WTC11 (cell line): ENCODE measurements around the gene MRPL23. TPM values are rescaled to one million over a fixed set of nuclear protein-coding genes. Genes with fewer than 3 reads are reported as not detected.
A peak's percentile ranks its signal among the peaks of the same experiment; 100 is the strongest.

Source experiments
- ATAC-seq: fragments of 200-7000 bp; cut with Tn5 transposase; 2 replicates; pipeline ENCODE4 v1.10.0; 2021; ENCODE audit warnings: mild to moderate bottlenecking, moderate library complexity
- CTCF ChIA-PET: fragments of 300-600 bp; sonication (Branson Sonifier 250); formaldehyde crosslinking; loops from one replicate; lab custom pipeline; 2021; ENCODE audit warnings: antibody characterized with exemption; lab: Charles Lee
- POLR2A ChIA-PET: fragments of 350-600 bp; sonication (Branson Sonifier 250); formaldehyde crosslinking; loops from one replicate; lab custom pipeline; 2021; ENCODE audit warnings: antibody characterized with exemption; lab: Charles Lee
- DNase-seq: peaks from one replicate; pipeline ENCODE4 v3.0.0; 2021; ENCODE audit warnings: low spot score
- H3K27ac Mint-ChIP-seq: 2 replicates; pipeline ENCODE4 v1.8.0; 2021; ENCODE audit warnings: mixed read lengths
- H3K27me3 Mint-ChIP-seq: 2 replicates; pipeline ENCODE4 v1.8.0; 2021; ENCODE audit warnings: low read depth, mild to moderate bottlenecking, moderate library complexity, mixed read lengths
- H3K36me3 Mint-ChIP-seq: 2 replicates; pipeline ENCODE4 v1.8.0; 2021; ENCODE audit warnings: mixed read lengths
- H3K4me1 Mint-ChIP-seq: 2 replicates; pipeline ENCODE4 v1.8.0; 2022; ENCODE audit warnings: mixed read lengths
- H3K4me3 Mint-ChIP-seq: 2 replicates; pipeline ENCODE4 v1.8.0; 2021; ENCODE audit warnings: mild to moderate bottlenecking, moderate library complexity, mixed read lengths
- H3K9me3 Mint-ChIP-seq: 2 replicates; pipeline ENCODE4 v1.8.0; 2021; ENCODE audit warnings: mixed read lengths
- CREM ChIP-seq: sonication (generic); formaldehyde crosslinking; IDR thresholded peaks from 2 replicates; pipeline ENCODE4 v1.8.1; 2022; ENCODE audit warnings: mild to moderate bottlenecking, missing genetic modification reagents, moderate library complexity
- E2F1 ChIP-seq: sonication (generic); formaldehyde crosslinking; IDR thresholded peaks from 2 replicates; pipeline ENCODE4 v1.8.0; 2022; ENCODE audit warnings: mild to moderate bottlenecking, missing genetic modification reagents
- ETV6 ChIP-seq: sonication (generic); formaldehyde crosslinking; IDR thresholded peaks from 2 replicates; pipeline ENCODE4 v1.8.1; 2022; ENCODE audit warnings: mild to moderate bottlenecking, missing genetic modification reagents
- FOXJ3 ChIP-seq: sonication (generic); formaldehyde crosslinking; IDR thresholded peaks from 2 replicates; pipeline ENCODE4 v1.9.0; 2021; ENCODE audit warnings: missing genetic modification reagents, mild to moderate bottlenecking, borderline replicate concordance
- FOXK1 ChIP-seq: sonication (generic); formaldehyde crosslinking; IDR thresholded peaks from 2 replicates; pipeline ENCODE4 v1.8.0; 2022; ENCODE audit warnings: mild to moderate bottlenecking, moderate library complexity, missing genetic modification reagents
- GABPB1 ChIP-seq: sonication (generic); formaldehyde crosslinking; IDR thresholded peaks from 2 replicates; pipeline ENCODE4 v1.8.1; 2023; ENCODE audit warnings: mild to moderate bottlenecking, missing genetic modification reagents
- GRHL2 ChIP-seq: fragments of 250-450 bp; sonication (Bioruptor Pico); IDR thresholded peaks from 2 replicates; pipeline ENCODE4 v1.8.0; 2022; ENCODE audit warnings: mild to moderate bottlenecking, moderate library complexity; ENCODE audit not compliant: insufficient replicate concordance, severe bottlenecking
- HMGA2 ChIP-seq: fragments of 250-450 bp; sonication (Bioruptor Pico); IDR thresholded peaks from 2 replicates; pipeline ENCODE4 v1.4.0; 2021; ENCODE audit warnings: mild to moderate bottlenecking, moderate library complexity
- IRF2 ChIP-seq: sonication (generic); formaldehyde crosslinking; IDR thresholded peaks from 2 replicates; pipeline ENCODE4 v1.8.0; 2022; ENCODE audit warnings: low read depth, missing genetic modification reagents, borderline replicate concordance
- KAT7 ChIP-seq: sonication (generic); formaldehyde crosslinking; IDR thresholded peaks from 2 replicates; pipeline ENCODE4 v1.8.1; 2023; ENCODE audit warnings: missing genetic modification reagents, mild to moderate bottlenecking, borderline replicate concordance
- NFYB ChIP-seq: sonication (generic); formaldehyde crosslinking; conservative IDR thresholded peaks from 2 replicates; pipeline ENCODE4 v1.8.0; 2022; ENCODE audit warnings: low read depth, missing genetic modification reagents
- NR3C1 ChIP-seq: sonication (generic); formaldehyde crosslinking; conservative IDR thresholded peaks from 2 replicates; pipeline ENCODE4 v1.8.1; 2023; ENCODE audit warnings: low read depth, mild to moderate bottlenecking, missing genetic modification reagents
- RORB ChIP-seq: fragments of 250-450 bp; sonication (Bioruptor Pico); IDR thresholded peaks from 2 replicates; pipeline ENCODE4 v1.9.0; 2021; ENCODE audit warnings: mild to moderate bottlenecking
- SOX15 ChIP-seq: fragments of 250-450 bp; sonication (Bioruptor Pico); IDR thresholded peaks from 2 replicates; pipeline ENCODE4 v1.9.0; 2021; ENCODE audit warnings: mild to moderate bottlenecking
- TEAD4 ChIP-seq: sonication (generic); formaldehyde crosslinking; IDR thresholded peaks from 2 replicates; pipeline ENCODE4 v1.8.0; 2022; ENCODE audit warnings: mild to moderate bottlenecking, missing genetic modification reagents
- USF1 ChIP-seq: sonication (generic); formaldehyde crosslinking; IDR thresholded peaks from 2 replicates; pipeline ENCODE4 v1.8.0; 2022; ENCODE audit warnings: mild to moderate bottlenecking, missing genetic modification reagents
- ZNF232 ChIP-seq: sonication (generic); formaldehyde crosslinking; IDR thresholded peaks from 2 replicates; pipeline ENCODE4 v1.8.0; 2022; ENCODE audit warnings: mild to moderate bottlenecking, missing genetic modification reagents
- ZNF281 ChIP-seq: sonication (generic); formaldehyde crosslinking; IDR thresholded peaks from 2 replicates; pipeline ENCODE4 v1.8.0; 2023; ENCODE audit warnings: mild to moderate bottlenecking, missing genetic modification reagents
- ZNF396 ChIP-seq: fragments of 250-450 bp; sonication (Bioruptor Pico); IDR thresholded peaks from 2 replicates; pipeline ENCODE4 v1.8.0; 2021; ENCODE audit warnings: mild to moderate bottlenecking, moderate library complexity, borderline replicate concordance
- ZNF416 ChIP-seq: fragments of 250-450 bp; sonication (Bioruptor Pico); IDR thresholded peaks from 2 replicates; pipeline ENCODE4 v1.9.0; 2021; ENCODE audit warnings: mild to moderate bottlenecking, inconsistent platforms
- ZNF423 ChIP-seq: fragments of 250-450 bp; sonication (Bioruptor Pico); IDR thresholded peaks from 2 replicates; pipeline ENCODE4 v2.1.2; 2022; ENCODE audit warnings: mild to moderate bottlenecking, moderate library complexity
- ZNF671 ChIP-seq: fragments of 250-450 bp; sonication (Bioruptor Pico); IDR thresholded peaks from 2 replicates; pipeline ENCODE4 v1.8.0; 2021; ENCODE audit warnings: mild to moderate bottlenecking
- total RNA-seq: library from RNA; stranded (reverse); gene quantifications from 3 replicates; pipeline ENCODE4 v1.2.3, GENCODE V29; 2021
- TF ChIP-seq, protein P1 (sequence below): sonication (generic); formaldehyde crosslinking; IDR thresholded peaks from 2 replicates; pipeline ENCODE4 v1.8.0; 2023; ENCODE audit warnings: missing genetic modification reagents, mild to moderate bottlenecking, borderline replicate concordance

MRPL23 gene
- total RNA-seq, 1 experiment from 2014 or later = 73.0 TPM

- CTCF ChIA-PET = interaction anchor here (0.6 to 5.5 kb wide), 12 partner anchors 12 to 317 kb away, joined by 3 to 25 read pairs (median 5); partner anchors contain the start of gene H19
- H3K36me3 Mint-ChIP-seq = no peaks in the 10 kb centered on the region
- DNase-seq (no peak), ATAC-seq (no peak; the same call in 1 of the 2 replicates)
- H3K27me3 Mint-ChIP-seq = no peaks in the 10 kb centered on the region
- no peak overlapping the region for H3K27ac Mint-ChIP-seq
- no peaks in the 10 kb centered on the region for H3K9me3 Mint-ChIP-seq
- POLR2A ChIA-PET = no interaction called here
- no peak overlapping the region for H3K4me3 Mint-ChIP-seq
- TF ChIP-seq ZNF423 (CRISPR knock-in tag) (no peak), ZNF281 (CRISPR knock-in tag) (no peak), SOX15 (no peak), RORB (CRISPR knock-in tag) (no peak), TEAD4 (CRISPR knock-in tag) (no peak), IRF2 (CRISPR knock-in tag) (no peak), HMGA2 (CRISPR knock-in tag) (no peak), USF1 (CRISPR knock-in tag) (no peak), NR3C1 (no peak), CREM (CRISPR knock-in tag) (no peak), GABPB1 (CRISPR knock-in tag) (no peak), GRHL2 (CRISPR knock-in tag) (no peak), FOXK1 (CRISPR knock-in tag) (no peak), FOXJ3 (CRISPR knock-in tag) (no peak), ZNF671 (CRISPR knock-in tag) (no peak), NFYB (CRISPR knock-in tag) (no peak), ZNF232 (CRISPR knock-in tag) (no peak), ETV6 (CRISPR knock-in tag) (no peak), ZNF396 (CRISPR knock-in tag) (no peak), KAT7 (CRISPR knock-in tag) (no peak)
- H3K4me1 Mint-ChIP-seq = no peaks in the 10 kb centered on the region
Measured at GRCh38 chr11:1969776-1970175, 22.6 kb downstream of the MRPL23 start.

DNA sequence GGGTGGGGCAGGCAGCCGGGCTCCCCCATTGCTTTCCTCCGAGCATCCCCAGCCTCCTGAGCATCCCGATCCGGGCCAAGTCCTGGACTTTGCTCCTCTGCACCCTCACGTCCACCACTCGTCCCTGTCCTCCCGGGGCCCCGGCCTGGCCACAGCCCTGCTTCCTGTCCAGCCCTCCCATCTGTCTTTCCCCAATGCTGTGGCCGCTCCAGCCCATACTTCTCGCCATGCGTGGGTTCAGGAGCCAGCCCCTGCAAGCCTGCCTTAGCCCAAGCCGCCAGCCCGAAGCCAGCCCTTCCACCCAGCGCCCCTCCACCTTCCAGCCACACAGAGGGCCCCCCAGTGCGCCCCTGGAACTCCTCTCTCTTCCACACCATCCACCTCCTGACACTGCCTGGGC, 23.8 kb downstream of the MRPL23 start:
- Mint-ChIP-seq H3K9me3 (no peaks in the 10 kb centered on the region), H3K27me3 (no peaks in the 10 kb centered on the region), H3K27ac (no peak overlapping the region), H3K4me3 (no peak overlapping the region), H3K36me3 (no peaks in the 10 kb centered on the region), H3K4me1 (no peaks in the 10 kb centered on the region)
- no peak for TF ChIP-seq E2F1
- TF ChIP-seq, protein P1, sequence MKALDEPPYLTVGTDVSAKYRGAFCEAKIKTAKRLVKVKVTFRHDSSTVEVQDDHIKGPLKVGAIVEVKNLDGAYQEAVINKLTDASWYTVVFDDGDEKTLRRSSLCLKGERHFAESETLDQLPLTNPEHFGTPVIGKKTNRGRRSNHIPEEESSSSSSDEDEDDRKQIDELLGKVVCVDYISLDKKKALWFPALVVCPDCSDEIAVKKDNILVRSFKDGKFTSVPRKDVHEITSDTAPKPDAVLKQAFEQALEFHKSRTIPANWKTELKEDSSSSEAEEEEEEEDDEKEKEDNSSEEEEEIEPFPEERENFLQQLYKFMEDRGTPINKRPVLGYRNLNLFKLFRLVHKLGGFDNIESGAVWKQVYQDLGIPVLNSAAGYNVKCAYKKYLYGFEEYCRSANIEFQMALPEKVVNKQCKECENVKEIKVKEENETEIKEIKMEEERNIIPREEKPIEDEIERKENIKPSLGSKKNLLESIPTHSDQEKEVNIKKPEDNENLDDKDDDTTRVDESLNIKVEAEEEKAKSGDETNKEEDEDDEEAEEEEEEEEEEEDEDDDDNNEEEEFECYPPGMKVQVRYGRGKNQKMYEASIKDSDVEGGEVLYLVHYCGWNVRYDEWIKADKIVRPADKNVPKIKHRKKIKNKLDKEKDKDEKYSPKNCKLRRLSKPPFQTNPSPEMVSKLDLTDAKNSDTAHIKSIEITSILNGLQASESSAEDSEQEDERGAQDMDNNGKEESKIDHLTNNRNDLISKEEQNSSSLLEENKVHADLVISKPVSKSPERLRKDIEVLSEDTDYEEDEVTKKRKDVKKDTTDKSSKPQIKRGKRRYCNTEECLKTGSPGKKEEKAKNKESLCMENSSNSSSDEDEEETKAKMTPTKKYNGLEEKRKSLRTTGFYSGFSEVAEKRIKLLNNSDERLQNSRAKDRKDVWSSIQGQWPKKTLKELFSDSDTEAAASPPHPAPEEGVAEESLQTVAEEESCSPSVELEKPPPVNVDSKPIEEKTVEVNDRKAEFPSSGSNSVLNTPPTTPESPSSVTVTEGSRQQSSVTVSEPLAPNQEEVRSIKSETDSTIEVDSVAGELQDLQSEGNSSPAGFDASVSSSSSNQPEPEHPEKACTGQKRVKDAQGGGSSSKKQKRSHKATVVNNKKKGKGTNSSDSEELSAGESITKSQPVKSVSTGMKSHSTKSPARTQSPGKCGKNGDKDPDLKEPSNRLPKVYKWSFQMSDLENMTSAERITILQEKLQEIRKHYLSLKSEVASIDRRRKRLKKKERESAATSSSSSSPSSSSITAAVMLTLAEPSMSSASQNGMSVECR (CRISPR knock-in tag) = no peak
- no peak for TF ChIP-seq ZNF416 (CRISPR knock-in tag)
- no peak for TF ChIP-seq ZNF671 (CRISPR knock-in tag)
- no peak for TF ChIP-seq HMGA2 (CRISPR knock-in tag)
- POLR2A ChIA-PET = no interaction called here
- CTCF ChIA-PET = interaction anchor here (1.1 to 5.5 kb wide), 2 partner anchors 89 to 318 kb away, joined by 3 to 25 read pairs; no protein-coding TSS in a partner anchor
- ATAC-seq (no peak), DNase-seq (peak; percentile 6)
